ENCODE results near the gene RBFOX2. TPM values are rescaled to one million over a fixed set of nuclear protein-coding genes. Genes with fewer than 3 reads are reported as not detected.

Gene RBFOX2
- total and polyA plus RNA-seq, 2 of the 8 experiments (the other 6 are each of a cell fraction or from before 2014, with no cell fraction given): 121 to 122 TPM

DNA sequence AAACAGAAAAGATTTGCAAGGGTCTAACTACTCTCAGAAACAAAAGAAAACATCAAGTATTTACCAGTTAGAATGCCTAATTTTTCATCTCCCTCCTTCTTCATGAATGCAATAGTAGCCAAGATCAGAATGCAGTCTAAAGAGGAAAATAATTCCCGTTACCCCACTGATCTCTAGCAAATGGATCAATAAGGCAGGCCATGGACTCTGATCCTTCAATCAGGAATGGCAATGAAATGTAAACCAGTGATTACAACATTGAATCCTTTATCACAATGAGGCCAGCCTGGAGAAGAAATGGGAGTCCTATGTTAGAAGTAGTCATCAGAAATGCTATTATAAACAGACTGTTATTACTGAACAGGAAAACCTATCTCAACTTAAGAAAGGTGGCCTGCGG, 204.4 kb downstream of the RBFOX2 start:
- Histone ChIP-seq H2BK20ac (ENCODE audit: low read length) (no peak overlapping the region), H3K4me2 (ENCODE audit: insufficient read depth in 1 of 2, low read depth in 2 of 2, low read length in 2 of 2) (no peak overlapping the region), H3K9me3 (ENCODE audit: insufficient read depth in 2 of 2, low read depth in 1 of 2, low read length in 1 of 2) (no peaks in the 10 kb centered on the region), H3K27ac (ENCODE audit: low read depth, low read length) (no peak overlapping the region), H3K4ac (replicated peaks; ENCODE audit: insufficient read length, low read depth, low read length) (no peak overlapping the region), H4K91ac (replicated peaks; ENCODE audit: insufficient read length, low read length) (no peak overlapping the region), H3K36me3 (ENCODE audit: control insufficient read depth in 2 of 4, insufficient read depth in 4 of 4, low read length in 3 of 4) (no peaks in the 10 kb centered on the region), H3K4me3 (ENCODE audit: extremely low read depth in 1 of 4, insufficient read depth in 2 of 4, low read depth in 3 of 4, low read length in 4 of 4) (no peak overlapping the region), H3K23me2 (ENCODE audit: low read depth, low read length) (0 out of 2 replicates have a peak, but pooled peaks cover 2% of the 10 kb centered on the region), H3K9ac (replicated peaks in 1 of 4; ENCODE audit: extremely low read depth in 1 of 4, low read depth in 3 of 4, low read length in 3 of 4) (no peak overlapping the region), H2AFZ (ENCODE audit: low read length) (no peak overlapping the region), H3K79me1 (ENCODE audit: low read depth, low read length) (peaks cover 9% of the 10 kb centered on the region), H4K8ac (ENCODE audit: extremely low read depth, insufficient read depth, low read length) (no peak overlapping the region), H3K56ac (replicated peaks; ENCODE audit: insufficient read length, low read depth, low read length) (no peak overlapping the region), H2BK5ac (ENCODE audit: low read depth, low read length) (no peak overlapping the region), H2BK15ac (ENCODE audit: low read length) (no peak overlapping the region), H2BK12ac (ENCODE audit: low read depth, low read length) (no peak overlapping the region), H4K5ac (ENCODE audit: insufficient read length, low read depth, low read length) (no peak overlapping the region), H3K18ac (ENCODE audit: extremely low read depth, low read length) (no peak overlapping the region), H2AK5ac (ENCODE audit: low read depth, low read length) (no peak overlapping the region), H3K23ac (ENCODE audit: insufficient read length) (no peak overlapping the region), H2BK120ac (replicated peaks; ENCODE audit: low read depth, low read length) (no peak overlapping the region), H4K20me1 (replicated peaks in 1 of 2; ENCODE audit: control insufficient read depth in 1 of 2, insufficient read depth in 2 of 2, low read length in 2 of 2) (peaks cover 3 to 6% of the 10 kb centered on the region in 2 experiments), H3K4me1 (replicated peaks in 1 of 4; ENCODE audit: control insufficient read depth in 3 of 4, insufficient read depth in 4 of 4, low read length in 3 of 4) (peaks cover 0 to 7% (median 2%) of the 10 kb centered on the region in 4 experiments; a peak in 2 of 7 replicates), H3K79me2 (ENCODE audit: control insufficient read depth in 1 of 2, insufficient read depth in 2 of 2, low read length in 2 of 2) (peaks cover 0 to 84% of the 10 kb centered on the region in 2 experiments; a peak in 3 of 4 replicates), H3K14ac (ENCODE audit: insufficient read length) (no peak overlapping the region), H3K27me3 (replicated peaks in 1 of 4; ENCODE audit: control insufficient read depth in 3 of 4, extremely low read depth in 1 of 4, insufficient read depth in 3 of 4, low read length in 3 of 4) (no peaks in the 10 kb centered on the region)
- WGBS, 2 experiments (ENCODE audit: extremely low coverage in 1 of 2, insufficient coverage in 1 of 2, insufficient read length in 1 of 2, insufficient replicate concordance in 2 of 2, low coverage in 1 of 2, low lambda C conversion rate in 2 of 2, missing lambda C conversion rate in 1 of 2): 93% methylated on average over 2 of the region's 2 CpGs; no CpG with 5 or more reads in 1 of the 2 experiments
- FAIRE-seq (no peak), DNase-seq (ENCODE audit: low read depth in 1 of 2, low spot score in 2 of 2) (no peak)
- TF ChIP-seq EP300 (IDR thresholded peaks at IDR 0.05; ENCODE audit: borderline replicate concordance in 1 of 2, low read depth in 2 of 2, low read length in 2 of 2): no peak
- TF ChIP-seq, protein P1, sequence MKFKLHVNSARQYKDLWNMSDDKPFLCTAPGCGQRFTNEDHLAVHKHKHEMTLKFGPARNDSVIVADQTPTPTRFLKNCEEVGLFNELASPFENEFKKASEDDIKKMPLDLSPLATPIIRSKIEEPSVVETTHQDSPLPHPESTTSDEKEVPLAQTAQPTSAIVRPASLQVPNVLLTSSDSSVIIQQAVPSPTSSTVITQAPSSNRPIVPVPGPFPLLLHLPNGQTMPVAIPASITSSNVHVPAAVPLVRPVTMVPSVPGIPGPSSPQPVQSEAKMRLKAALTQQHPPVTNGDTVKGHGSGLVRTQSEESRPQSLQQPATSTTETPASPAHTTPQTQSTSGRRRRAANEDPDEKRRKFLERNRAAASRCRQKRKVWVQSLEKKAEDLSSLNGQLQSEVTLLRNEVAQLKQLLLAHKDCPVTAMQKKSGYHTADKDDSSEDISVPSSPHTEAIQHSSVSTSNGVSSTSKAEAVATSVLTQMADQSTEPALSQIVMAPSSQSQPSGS (IDR thresholded peaks at IDR 0.05; ENCODE audit: low read length): no peak
- TF ChIP-seq GTF2F1 (IDR thresholded peaks at IDR 0.05; ENCODE audit: borderline replicate concordance, low read depth, low read length): no peak
- no peak for TF ChIP-seq ATF3 (IDR thresholded peaks at IDR 0.05; ENCODE audit: insufficient read depth, low read depth, low read length)
- no peak for TF ChIP-seq YY1 (IDR thresholded peaks at IDR 0.05; ENCODE audit: low read depth, low read length)
- no peak for TF ChIP-seq MAFK (IDR thresholded peaks at IDR 0.05; ENCODE audit: low read depth, low read length)
- TF ChIP-seq CHD2 (IDR thresholded peaks at IDR 0.05; ENCODE audit: low read length): no peak
- no peak for TF ChIP-seq CTBP2 (IDR thresholded peaks at IDR 0.05; ENCODE audit: borderline replicate concordance, insufficient read depth, insufficient read length, low read length)
- TF ChIP-seq TCF12 (IDR thresholded peaks at IDR 0.05; ENCODE audit: low read depth, low read length): no peak
- TF ChIP-seq CBX5 (IDR thresholded peaks at IDR 0.05; ENCODE audit: low read depth, low read length): no peak
- TF ChIP-seq POLR2AphosphoS5 (IDR thresholded peaks at IDR 0.05; ENCODE audit: low read depth, low read length): no peak
- POLR2A ChIA-PET (ENCODE audit: partially characterized antibody): no interaction called here
- CTCF ChIA-PET (ENCODE audit: partially characterized antibody): interaction anchor here (1.1 to 1.4 kb wide), 2 partner anchors 20 to 39 kb away, joined by 3 to 6 read pairs; no protein-coding TSS in a partner anchor

All from H1 (cell line).